NCI-H2081 (cell line): ENCODE measurements around the gene KRTAP5-3.
A peak's percentile ranks its signal among the peaks of the same experiment; 100 is the strongest.

ENCODE experiments used
- DNase-seq, 2 experiments: peaks; one replicate each; lab custom pipeline; 2025; lab: John Stamatoyannopoulos, UW

Gene KRTAP5-3

GRCh38 chr11:1643146-1643690, 35.0 kb upstream of the KRTAP5-3 start:
- no peak for DNase-seq

GRCh38 chr11:1642288-1643145, 34.3 kb upstream of the KRTAP5-3 start:
- DNase-seq, result no peak

GRCh38 chr11:1641096-1641495, 32.8 kb upstream of the KRTAP5-3 start:
- no peak for DNase-seq

GRCh38 chr11:1640076-1640946, 32.0 kb upstream of the KRTAP5-3 start:
- peak in 1 of 2 experiments; percentile 39 for DNase-seq

- no peak for DNase-seq
These were observed 31.4 kb upstream of the KRTAP5-3 start for GRCh38 chr11:1639666-1640065.

GRCh38 chr11:1639102-1639620, 30.9 kb upstream of the KRTAP5-3 start:
- DNase-seq, result peak; percentile 73 to 87

- no peak for DNase-seq
These were observed 30.1 kb upstream of the KRTAP5-3 start for GRCh38 chr11:1638344-1638743.

- no peak for DNase-seq
These were observed 29.4 kb upstream of the KRTAP5-3 start for GRCh38 chr11:1637628-1638027.

GRCh38 chr11:1636291-1636950, 28.2 kb upstream of the KRTAP5-3 start:
- no peak for DNase-seq

GRCh38 chr11:1633864-1634263, 25.6 kb upstream of the KRTAP5-3 start:
- no peak for DNase-seq

GRCh38 chr11:1632053-1632714, 23.9 kb upstream of the KRTAP5-3 start:
- DNase-seq, result no peak

- no peak for DNase-seq
These were observed 22.9 kb upstream of the KRTAP5-3 start for GRCh38 chr11:1631066-1631568.

GRCh38 chr11:1630271-1630670, 22.0 kb upstream of the KRTAP5-3 start:
- no peak for DNase-seq

GRCh38 chr11:1629326-1630185, 21.3 kb upstream of the KRTAP5-3 start, which contains the start of gene KRTAP5-5:
KRTAP5-5 (plus strand) TSS chr11:1629775; CDS start chr11:1629841, 66 bp downstream.
- no peak for DNase-seq

- no peak for DNase-seq
These were observed 20.5 kb upstream of the KRTAP5-3 start for GRCh38 chr11:1628506-1629325.

GRCh38 chr11:1625541-1625940, 17.3 kb upstream of the KRTAP5-3 start:
- DNase-seq, result no peak

GRCh38 chr11:1624621-1625020, 16.4 kb upstream of the KRTAP5-3 start:
- DNase-seq, result no peak

GRCh38 chr11:1623716-1624115, 15.5 kb upstream of the KRTAP5-3 start:
- no peak for DNase-seq

- DNase-seq, result no peak
These were observed 13.8 kb upstream of the KRTAP5-3 start, which contains the start of gene KRTAP5-4 for GRCh38 chr11:1622086-1622485. KRTAP5-4 (minus strand) TSS chr11:1622138; CDS start chr11:1622093, 45 bp downstream.
